Ishikawa (cell line): ENCODE data around the gene TERT.

Source experiments
- CEBPB ChIP-seq: IDR thresholded peaks from 2 replicates; pipeline ENCODE4 v1.6.1; 2012
- CREB1 ChIP-seq: IDR thresholded peaks from 2 replicates; pipeline ENCODE4 v1.6.1; 2012; ENCODE audit warnings: low read depth
- EGR1 ChIP-seq: IDR thresholded peaks from 2 replicates; pipeline ENCODE4 v1.6.1; 2012
- EP300 ChIP-seq: IDR thresholded peaks from 2 replicates; pipeline ENCODE4 v1.6.1; 2012; ENCODE audit warnings: borderline replicate concordance
- FOXM1 ChIP-seq: IDR thresholded peaks from 2 replicates; pipeline ENCODE4 v1.6.1; 2012; ENCODE audit warnings: low read depth, borderline replicate concordance
- MAX ChIP-seq: IDR thresholded peaks from 2 replicates; pipeline ENCODE4 v1.6.1; 2012
- NFIC ChIP-seq: IDR thresholded peaks from 2 replicates; pipeline ENCODE4 v1.6.1; 2012
- RAD21 ChIP-seq: IDR thresholded peaks from 2 replicates; pipeline ENCODE4 v1.6.1; 2012; ENCODE audit warnings: low read depth
- REST ChIP-seq: IDR thresholded peaks from 2 replicates; pipeline ENCODE4 v1.6.1; 2012; ENCODE audit warnings: low read depth, mild to moderate bottlenecking
- TAF1 ChIP-seq: IDR thresholded peaks from 2 replicates; pipeline ENCODE4 v1.6.1; 2012; ENCODE audit warnings: low read depth, mild to moderate bottlenecking
- TCF12 ChIP-seq: IDR thresholded peaks from 2 replicates; pipeline ENCODE4 v1.6.1; 2012; ENCODE audit warnings: low read depth
- TEAD4 ChIP-seq: IDR thresholded peaks from 2 replicates; pipeline ENCODE4 v1.6.1; 2012
- USF1 ChIP-seq: IDR thresholded peaks from 2 replicates; pipeline ENCODE4 v1.6.1; 2012
- YY1 ChIP-seq: IDR thresholded peaks from 2 replicates; pipeline ENCODE4 v1.6.1; 2012; ENCODE audit warnings: low read depth
- ZBTB7A ChIP-seq: IDR thresholded peaks from 2 replicates; pipeline ENCODE4 v1.6.1; 2012; ENCODE audit warnings: low read depth

The TERT gene

GRCh38 chr5:1319436-1320256, 24.8 kb upstream of the TERT start:
- TF ChIP-seq CEBPB = no peak
- no peak for TF ChIP-seq TAF1
- TF ChIP-seq MAX = no peak
- no peak for TF ChIP-seq TCF12
- no peak for TF ChIP-seq REST
- TF ChIP-seq CREB1 = no peak
- no peak for TF ChIP-seq EP300
- TF ChIP-seq EGR1 = no peak
- no peak for TF ChIP-seq ZBTB7A
- no peak for TF ChIP-seq RAD21
- no peak for TF ChIP-seq YY1

- no peak for TF ChIP-seq EGR1
- no peak for TF ChIP-seq MAX
- TF ChIP-seq TCF12 = no peak
- TF ChIP-seq TEAD4 = no peak
- TF ChIP-seq CEBPB = no peak
- no peak for TF ChIP-seq YY1
- no peak for TF ChIP-seq CREB1
- TF ChIP-seq RAD21 = no peak
- no peak for TF ChIP-seq TAF1
- no peak for TF ChIP-seq USF1
- TF ChIP-seq NFIC = no peak
- no peak for TF ChIP-seq FOXM1
Observed at GRCh38 chr5:1318659-1319251, 23.9 kb upstream of the TERT start.

GRCh38 chr5:1317921-1318565, 23.2 kb upstream of the TERT start:
- no peak for TF ChIP-seq NFIC
- TF ChIP-seq USF1 = no peak
- TF ChIP-seq ZBTB7A = no peak
- no peak for TF ChIP-seq CREB1
- no peak for TF ChIP-seq MAX
- TF ChIP-seq TAF1 = no peak
- TF ChIP-seq TEAD4 = no peak
- TF ChIP-seq REST = no peak
- no peak for TF ChIP-seq RAD21
- no peak for TF ChIP-seq CEBPB
- no peak for TF ChIP-seq EP300
- no peak for TF ChIP-seq TCF12
- TF ChIP-seq EGR1 = no peak

- TF ChIP-seq EP300 (no peak), NFIC (no peak), USF1 (0 out of 2 replicates have a peak, but pooled peaks have one; percentile 40), CREB1 (no peak), REST (no peak), RAD21 (no peak)
Observed at GRCh38 chr5:1316588-1317340, 21.9 kb upstream of the TERT start.
